Measurements from ENCODE around the gene RAD50. TPM values are rescaled to one million over a fixed set of nuclear protein-coding genes. Genes with fewer than 3 reads are reported as not detected.
A peak's percentile ranks its signal among the peaks of the same experiment; 100 is the strongest.

The RAD50 gene
- total RNA-seq, 2 experiments from 2014 or later = 39.1 to 42.4 TPM

GRCh38 chr5:132655821-132656773 lies 99.3 kb downstream of the RAD50 start:
- no peaks in the 10 kb centered on the region for H3K9me3 Mint-ChIP-seq
- no peak overlapping the region for H3K27ac Mint-ChIP-seq
- no peak overlapping the region for H3K4me3 Mint-ChIP-seq
- intact Hi-C loops (cut with micrococcal nuclease) = no loop called here
- peak; percentile 40 for DNase-seq
- H3K27me3 Mint-ChIP-seq (ENCODE audit: low read depth) = peaks cover 32% of the 10 kb centered on the region
- CTCF ChIA-PET = no interaction called here
- H3K4me1 Mint-ChIP-seq (ENCODE audit: low read depth) = peaks cover 7% of the 10 kb centered on the region
- no peaks in the 10 kb centered on the region for H3K36me3 Mint-ChIP-seq (ENCODE audit: low read depth)

- Mint-ChIP-seq H3K9me3 (no peaks in the 10 kb centered on the region), H3K36me3 (ENCODE audit: low read depth) (no peaks in the 10 kb centered on the region), H3K27me3 (ENCODE audit: low read depth) (peaks cover 32% of the 10 kb centered on the region), H3K4me3 (peak overlapping the region; percentile 11), H3K27ac (no peak overlapping the region), H3K4me1 (ENCODE audit: low read depth) (peaks cover 7% of the 10 kb centered on the region)
- CTCF ChIA-PET = no interaction called here
- intact Hi-C loops (cut with micrococcal nuclease) = no loop called here
- DNase-seq = no peak
Observed at GRCh38 chr5:132656774-132657355, 100.1 kb downstream of the RAD50 start.

GRCh38 chr5:132657676-132658380 lies 101.1 kb downstream of the RAD50 start, which contains the start of gene IL13:
IL13 (plus strand) TSS chr5:132658173; CDS start chr5:132658187, 14 bp downstream.
- intact Hi-C loops (cut with micrococcal nuclease) = no loop called here
- Mint-ChIP-seq H3K4me3 (no peak within 1 kb of the TSS), H3K4me1 (ENCODE audit: low read depth) (peaks cover 7% of the 10 kb centered on the region), H3K9me3 (no peaks in the 10 kb centered on the region), H3K36me3 (ENCODE audit: low read depth) (no peaks in the 10 kb centered on the region), H3K27me3 (ENCODE audit: low read depth) (peaks cover 30% of the 10 kb centered on the region), H3K27ac (no peak within 1 kb of the TSS)
- no peak for DNase-seq
- CTCF ChIA-PET = interaction anchor here (1.2 kb wide), 1 partner anchor 160 kb away, joined by 4 read pairs; no protein-coding TSS in a partner anchor

- Mint-ChIP-seq H3K27me3 (ENCODE audit: low read depth) (peaks cover 30% of the 10 kb centered on the region), H3K4me3 (no peak overlapping the region), H3K36me3 (ENCODE audit: low read depth) (no peaks in the 10 kb centered on the region), H3K4me1 (ENCODE audit: low read depth) (peaks cover 13% of the 10 kb centered on the region), H3K27ac (no peak overlapping the region), H3K9me3 (no peaks in the 10 kb centered on the region)
- no peak for DNase-seq
- intact Hi-C loops (cut with micrococcal nuclease) = no loop called here
- CTCF ChIA-PET = interaction anchor here (1.2 kb wide), 2 partner anchors 159 to 162 kb away, joined by 3 to 4 read pairs; no protein-coding TSS in a partner anchor
Observed at GRCh38 chr5:132658381-132659302, 101.9 kb downstream of the RAD50 start.

- DNase-seq = no peak
- no peak overlapping the region for H3K4me3 Mint-ChIP-seq
- intact Hi-C loops (cut with micrococcal nuclease) = loop anchor here (2.0 kb wide), 1 partner anchor 161 kb away; no protein-coding TSS in a partner anchor
- H3K9me3 Mint-ChIP-seq = no peaks in the 10 kb centered on the region
- CTCF ChIA-PET = interaction anchor here (1.2 to 2.5 kb wide), 2 partner anchors 133 to 161 kb away, joined by 3 to 9 read pairs; no protein-coding TSS in a partner anchor
- peaks cover 20% of the 10 kb centered on the region for H3K4me1 Mint-ChIP-seq (ENCODE audit: low read depth)
- no peak overlapping the region for H3K27ac Mint-ChIP-seq
- H3K36me3 Mint-ChIP-seq (ENCODE audit: low read depth) = no peaks in the 10 kb centered on the region
- H3K27me3 Mint-ChIP-seq (ENCODE audit: low read depth) = peaks cover 23% of the 10 kb centered on the region
Observed at GRCh38 chr5:132659598-132660493, 103.1 kb downstream of the RAD50 start.

- intact Hi-C loops (cut with micrococcal nuclease) = loop anchor here (2.0 kb wide), 1 partner anchor 159 kb away; no protein-coding TSS in a partner anchor
- no peak overlapping the region for H3K27ac Mint-ChIP-seq
Observed at GRCh38 chr5:132661231-132662003, 104.6 kb downstream of the RAD50 start.

GRCh38 chr5:132662004-132662401 lies 105.2 kb downstream of the RAD50 start:
- intact Hi-C loops (cut with micrococcal nuclease) = no loop called here
- no peak for DNase-seq
- H3K4me3 Mint-ChIP-seq = no peak overlapping the region
- no peaks in the 10 kb centered on the region for H3K36me3 Mint-ChIP-seq (ENCODE audit: low read depth)
- H3K27me3 Mint-ChIP-seq (ENCODE audit: low read depth) = peaks cover 15% of the 10 kb centered on the region
- no peaks in the 10 kb centered on the region for H3K9me3 Mint-ChIP-seq
- no peak overlapping the region for H3K27ac Mint-ChIP-seq
- peaks cover 13% of the 10 kb centered on the region for H3K4me1 Mint-ChIP-seq (ENCODE audit: low read depth)
- CTCF ChIA-PET = interaction anchor here (1.0 to 2.5 kb wide), 2 partner anchors 135 to 158 kb away, joined by 4 to 9 read pairs; no protein-coding TSS in a partner anchor

More at GRCh38 chr5:132661231-132662003, 104.6 kb downstream of the RAD50 start:
- CTCF ChIA-PET = interaction anchor here (0.6 to 2.5 kb wide), 3 partner anchors 36 to 159 kb away, joined by 4 to 9 read pairs (median 4); no protein-coding TSS in a partner anchor
- Mint-ChIP-seq H3K27me3 (ENCODE audit: low read depth) (peaks cover 21% of the 10 kb centered on the region), H3K4me1 (ENCODE audit: low read depth) (peaks cover 19% of the 10 kb centered on the region), H3K4me3 (no peak overlapping the region), H3K36me3 (ENCODE audit: low read depth) (no peaks in the 10 kb centered on the region), H3K9me3 (no peaks in the 10 kb centered on the region)
- no peak for DNase-seq

- peak; percentile 58 for DNase-seq
- Mint-ChIP-seq H3K36me3 (ENCODE audit: low read depth) (no peaks in the 10 kb centered on the region), H3K4me1 (ENCODE audit: low read depth) (peaks cover 13% of the 10 kb centered on the region), H3K27me3 (ENCODE audit: low read depth) (peaks cover 5% of the 10 kb centered on the region), H3K9me3 (no peaks in the 10 kb centered on the region), H3K4me3 (no peak overlapping the region), H3K27ac (no peak overlapping the region)
- CTCF ChIA-PET = no interaction called here
- intact Hi-C loops (cut with micrococcal nuclease) = no loop called here
Observed at GRCh38 chr5:132662925-132663770, 106.4 kb downstream of the RAD50 start.

GRCh38 chr5:132663771-132664695 lies 107.3 kb downstream of the RAD50 start:
- no peaks in the 10 kb centered on the region for H3K36me3 Mint-ChIP-seq (ENCODE audit: low read depth)
- CTCF ChIA-PET = no interaction called here
- H3K4me3 Mint-ChIP-seq = no peak overlapping the region
- no peaks in the 10 kb centered on the region for H3K9me3 Mint-ChIP-seq
- intact Hi-C loops (cut with micrococcal nuclease) = no loop called here
- H3K4me1 Mint-ChIP-seq (ENCODE audit: low read depth) = peaks cover 13% of the 10 kb centered on the region
- H3K27ac Mint-ChIP-seq = no peak overlapping the region
- DNase-seq = no peak
- H3K27me3 Mint-ChIP-seq (ENCODE audit: low read depth) = no peaks in the 10 kb centered on the region

Measured in activated naive CD4-positive, alpha-beta T cell treated with anti-CD3 and anti-CD28 coated beads for 36 hours (primary cell).